Epithelial cell of proximal tubule (primary cell): ENCODE data around the gene FCHSD1. TPM values are rescaled to one million over a fixed set of nuclear protein-coding genes. Genes with fewer than 3 reads are reported as not detected.

ENCODE experiments used
- DNase-seq: peaks from one replicate; pipeline ENCODE4 v3.0.0-alpha.2; 2011; ENCODE audit warnings: low read depth
- H3K4me3 ChIP-seq: 2 replicates; pipeline ENCODE4 v1.5.1; 2011; ENCODE audit warnings: low read depth, mild to moderate bottlenecking, low read length
- total RNA-seq: library from RNA; depleted of rRNA; stranded (reverse); fragments of >200 nt; gene quantifications from 2 replicates; pipeline ENCODE4 v1.2.3, GENCODE V29; 2015
- TF ChIP-seq, protein P1 (sequence below): conservative IDR thresholded peaks from 2 replicates; pipeline ENCODE4 v1.5.1; 2012; ENCODE audit warnings: low read depth, mild to moderate bottlenecking, low read length

The FCHSD1 gene
- total RNA-seq, 1 donor from 2014 or later: 43.1 TPM

DNA sequence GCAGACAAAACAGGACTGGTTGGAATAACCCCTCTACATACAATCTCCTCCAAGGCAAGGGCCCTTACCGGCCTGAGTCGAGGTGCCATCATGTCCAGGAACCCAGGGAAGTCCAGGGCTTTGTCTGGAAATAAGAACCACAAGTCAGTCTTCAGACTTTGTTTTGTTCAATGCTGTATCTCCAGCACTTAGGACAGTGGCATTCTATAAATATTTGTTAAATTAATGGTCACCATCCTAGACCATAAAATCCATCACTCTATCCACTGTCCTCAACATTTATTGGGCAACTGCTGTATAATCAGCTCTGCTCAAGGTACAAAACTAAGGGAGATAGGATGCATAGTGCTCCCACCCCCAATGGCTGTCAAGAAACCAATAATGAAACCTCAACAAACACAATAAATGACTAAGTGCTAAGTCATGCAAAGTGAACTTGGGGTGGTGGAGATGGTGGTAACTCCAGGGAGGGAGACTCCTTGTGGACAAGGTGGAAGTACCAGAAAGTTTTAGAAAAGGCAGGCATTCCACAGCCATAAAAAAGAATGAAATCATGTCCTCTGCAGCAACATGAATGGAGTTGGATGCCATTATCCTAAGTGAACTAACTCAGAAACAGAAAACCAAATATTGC lies 9.5 kb downstream of the FCHSD1 start:
- TF ChIP-seq, protein P1, sequence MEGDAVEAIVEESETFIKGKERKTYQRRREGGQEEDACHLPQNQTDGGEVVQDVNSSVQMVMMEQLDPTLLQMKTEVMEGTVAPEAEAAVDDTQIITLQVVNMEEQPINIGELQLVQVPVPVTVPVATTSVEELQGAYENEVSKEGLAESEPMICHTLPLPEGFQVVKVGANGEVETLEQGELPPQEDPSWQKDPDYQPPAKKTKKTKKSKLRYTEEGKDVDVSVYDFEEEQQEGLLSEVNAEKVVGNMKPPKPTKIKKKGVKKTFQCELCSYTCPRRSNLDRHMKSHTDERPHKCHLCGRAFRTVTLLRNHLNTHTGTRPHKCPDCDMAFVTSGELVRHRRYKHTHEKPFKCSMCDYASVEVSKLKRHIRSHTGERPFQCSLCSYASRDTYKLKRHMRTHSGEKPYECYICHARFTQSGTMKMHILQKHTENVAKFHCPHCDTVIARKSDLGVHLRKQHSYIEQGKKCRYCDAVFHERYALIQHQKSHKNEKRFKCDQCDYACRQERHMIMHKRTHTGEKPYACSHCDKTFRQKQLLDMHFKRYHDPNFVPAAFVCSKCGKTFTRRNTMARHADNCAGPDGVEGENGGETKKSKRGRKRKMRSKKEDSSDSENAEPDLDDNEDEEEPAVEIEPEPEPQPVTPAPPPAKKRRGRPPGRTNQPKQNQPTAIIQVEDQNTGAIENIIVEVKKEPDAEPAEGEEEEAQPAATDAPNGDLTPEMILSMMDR: peak; percentile 61
- peak; percentile 73 for DNase-seq
- H3K4me3 ChIP-seq: no peak overlapping the region

DNA sequence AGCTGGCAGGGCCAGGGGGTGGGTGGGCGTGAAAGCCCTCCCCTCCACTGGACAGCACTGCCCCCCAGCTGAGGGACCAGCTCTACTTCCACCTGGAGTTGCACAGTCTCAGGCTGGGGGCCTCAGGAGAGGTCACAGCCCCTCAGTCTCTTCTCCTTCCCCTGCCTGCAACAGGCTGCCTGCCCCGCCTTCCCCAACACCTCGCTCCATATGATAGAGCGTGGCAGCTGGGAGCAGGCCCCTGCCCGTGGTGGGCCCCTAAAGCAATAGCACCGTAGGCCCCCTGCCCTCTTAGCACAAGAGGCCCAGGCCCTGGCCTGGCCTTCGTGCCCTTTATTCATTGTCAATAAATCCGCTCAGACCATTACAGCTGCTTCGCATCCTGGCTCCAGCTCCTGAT lies 10.5 kb downstream of the FCHSD1 start:
- TF ChIP-seq, protein P1: no peak
- DNase-seq: no peak
- H3K4me3 ChIP-seq: no peak overlapping the region

DNA sequence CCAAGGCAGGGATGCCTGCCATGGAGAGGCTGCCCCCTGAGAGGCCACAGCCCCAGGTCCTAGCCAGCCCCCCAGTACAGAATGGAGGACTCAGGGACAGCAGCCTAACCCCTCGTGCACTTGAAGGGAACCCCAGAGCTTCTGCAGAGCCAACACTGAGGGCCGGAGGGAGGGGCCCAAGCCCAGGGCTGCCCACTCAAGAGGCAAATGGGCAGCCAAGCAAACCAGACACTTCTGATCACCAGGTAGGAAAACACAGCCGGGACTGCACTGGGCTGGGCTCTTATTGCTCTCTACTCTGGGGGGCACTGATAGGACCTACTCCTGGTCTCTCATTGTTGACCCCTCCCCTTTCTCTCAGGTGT lies 11.2 kb downstream of the FCHSD1 start:
- no peak overlapping the region for H3K4me3 ChIP-seq
- DNase-seq: no peak
- TF ChIP-seq, protein P1: no peak

DNA sequence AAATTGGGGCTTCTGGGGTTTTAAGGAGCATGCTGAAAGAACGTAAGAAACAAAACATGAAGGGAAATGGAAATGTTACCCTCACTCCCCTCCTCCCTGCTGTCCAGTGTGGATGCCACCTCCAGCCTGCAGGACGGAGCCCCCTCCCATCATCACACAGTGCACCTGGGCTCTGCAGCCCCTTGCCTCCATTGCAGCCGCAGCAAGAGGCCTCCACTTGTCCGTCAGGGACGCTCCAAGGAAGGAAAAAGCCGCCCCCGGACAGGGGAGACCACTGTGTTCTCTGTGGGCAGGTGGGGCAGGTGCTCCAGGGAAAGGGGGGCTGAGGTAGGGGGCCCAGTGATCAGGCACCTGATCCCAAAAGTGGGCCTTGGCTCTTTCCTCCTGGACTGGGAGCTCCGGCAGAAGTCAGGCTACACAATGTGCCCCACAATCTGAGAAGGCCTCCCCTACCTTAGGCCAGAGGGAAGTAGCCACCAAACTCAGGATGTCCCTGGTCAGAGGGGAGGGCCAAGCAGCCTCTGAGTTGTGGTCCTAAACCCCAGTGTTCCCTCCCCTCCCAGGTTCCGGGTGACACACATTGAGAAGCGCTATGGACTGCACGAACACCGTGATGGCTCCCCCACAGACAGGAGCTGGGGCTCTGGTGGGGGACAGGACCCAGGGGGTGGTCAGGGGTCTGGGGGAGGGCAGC lies 11.7 kb downstream of the FCHSD1 start:
- no peak for DNase-seq
- no peak overlapping the region for H3K4me3 ChIP-seq
- TF ChIP-seq, protein P1: no peak

DNA sequence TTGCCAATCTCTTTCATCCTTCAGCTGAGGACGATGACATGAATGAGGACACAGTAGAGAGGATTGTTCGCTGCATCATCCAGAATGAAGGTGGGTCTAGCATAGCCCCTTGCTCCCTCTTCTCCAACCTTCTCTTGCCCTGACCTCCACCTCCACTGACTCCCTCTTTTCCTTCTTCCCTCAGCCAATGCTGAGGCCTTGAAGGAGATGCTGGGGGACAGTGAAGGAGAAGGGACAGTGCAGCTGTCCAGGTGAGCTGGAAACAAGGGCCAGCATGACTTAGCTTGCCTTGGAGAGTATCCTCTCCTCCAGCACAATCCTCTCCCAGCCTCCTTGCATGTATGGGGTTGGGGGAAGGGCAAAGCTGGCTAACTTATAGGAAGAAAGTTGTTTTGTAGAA lies 12.4 kb downstream of the FCHSD1 start:
- TF ChIP-seq, protein P1: no peak
- H3K4me3 ChIP-seq: no peak overlapping the region
- no peak for DNase-seq

DNA sequence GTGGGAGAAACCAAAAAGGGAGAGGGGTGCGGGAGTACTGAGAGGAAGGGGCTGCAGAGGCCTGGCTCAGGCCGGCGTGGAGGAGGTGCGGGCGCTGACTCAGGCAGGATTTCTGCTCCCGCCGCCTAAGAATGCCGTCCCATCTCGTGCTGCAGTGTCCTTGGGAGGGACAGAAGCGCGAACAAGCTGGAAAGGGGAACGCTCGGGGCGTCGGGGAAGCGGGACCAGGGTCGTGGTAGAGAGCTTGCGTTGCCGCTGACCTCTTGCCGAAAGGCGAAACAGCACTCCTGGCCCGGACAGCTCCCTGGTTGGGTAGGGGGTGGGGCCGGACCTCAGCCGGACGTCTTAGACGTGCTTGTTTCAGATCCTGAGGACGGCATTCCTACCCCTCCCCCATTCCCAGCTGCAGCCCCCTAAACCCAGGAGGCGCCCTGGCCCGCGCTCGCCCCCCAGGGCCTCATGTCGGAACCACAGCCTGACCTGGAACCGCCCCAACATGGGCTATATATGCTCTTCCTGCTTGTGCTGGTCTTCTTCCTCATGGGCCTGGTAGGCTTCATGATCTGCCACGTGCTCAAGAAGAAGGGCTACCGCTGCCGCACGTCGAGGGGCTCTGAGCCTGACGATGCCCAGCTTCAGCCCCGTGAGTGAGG lies 13.3 kb downstream of the FCHSD1 start:
- no peak for DNase-seq
- TF ChIP-seq, protein P1: peak; percentile 30
- H3K4me3 ChIP-seq: peak overlapping the region; percentile 67
